ENCODE measurements around the gene SHISA9. TPM values are rescaled to one million over a fixed set of nuclear protein-coding genes. Genes with fewer than 3 reads are reported as not detected.
A peak's percentile ranks its signal among the peaks of the same experiment; 100 is the strongest.
"Not testable (repeated sequence)": the region's sequence is repeated elsewhere in the genome, so short reads cannot be mapped to it uniquely, and the experiment has no call there.

The SHISA9 gene
- total RNA-seq: under 1 TPM; 0.10 to 0.39 TPM
- under 1 TPM in 1 of 2 donors, not detected in 1; 0.25 TPM for polyA plus RNA-seq
- long read RNA-seq, donor 1, partial matches to known transcripts: 0 of 2 reads
- long read RNA-seq, donor 1, other reads (novel, unspliced or antisense): 2 of 2 reads
- long read RNA-seq, donor 2: 0 reads

DNA sequence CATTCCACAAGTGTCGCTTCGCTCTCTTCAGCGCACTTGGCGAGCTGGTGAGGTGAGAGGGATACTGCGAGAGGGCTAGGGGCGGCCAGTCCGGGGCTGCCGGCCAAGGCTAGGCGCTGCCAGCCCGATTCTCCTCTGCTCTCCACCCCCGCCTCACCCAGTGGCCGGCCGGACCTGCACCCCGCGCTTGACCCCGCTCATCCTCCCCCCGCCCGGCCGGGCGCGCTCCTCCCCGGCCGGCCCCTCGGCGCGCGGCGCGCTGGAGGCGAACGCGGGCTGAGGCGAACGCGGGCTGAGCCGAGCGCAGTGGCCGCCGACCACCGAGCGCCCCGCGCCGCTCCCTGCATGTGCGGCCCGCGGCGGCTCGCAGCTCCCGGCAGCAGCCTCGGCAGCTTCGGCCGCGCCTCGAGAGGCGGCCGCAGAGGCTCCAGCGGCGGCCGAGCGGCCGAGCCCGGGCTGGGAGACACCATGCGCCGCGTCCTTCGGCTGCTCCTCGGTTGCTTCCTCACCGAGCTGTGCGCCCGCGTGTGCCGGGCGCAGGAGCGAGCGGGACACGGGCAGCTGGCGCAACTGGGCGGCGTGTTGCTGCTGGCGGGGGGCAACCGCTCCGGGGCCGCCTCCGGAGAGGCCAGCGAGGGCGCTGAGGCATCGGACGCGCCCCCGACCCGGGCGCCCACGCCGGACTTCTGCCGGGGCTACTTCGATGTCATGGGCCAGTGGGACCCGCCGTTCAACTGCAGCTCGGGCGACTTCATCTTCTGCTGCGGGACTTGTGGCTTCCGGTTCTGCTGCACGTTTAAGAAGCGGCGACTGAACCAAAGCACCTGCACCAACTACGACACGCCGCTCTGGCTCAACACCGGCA lies at the start of gene SHISA9:
Gene SHISA9 (plus strand): TSS at position 2 of the 865 bp plus-strand sequence.
- ATAC-seq (ENCODE audit: low FRiP score) (no peak), DNase-seq (peak in 1 of 2 donors; percentile 74)
- Histone ChIP-seq H3K27ac (ENCODE audit: low read depth in 1 of 2, low read length in 2 of 2) (no peak within 1 kb of the TSS), H3K9me3 (ENCODE audit: control insufficient read depth, low read length) (no peaks in the 10 kb centered on the region), H3K27me3 (ENCODE audit: control insufficient read depth in 1 of 2, insufficient read depth in 2 of 2, low read length in 1 of 2) (no peaks in the 10 kb centered on the region), H3K36me3 (ENCODE audit: control insufficient read depth in 1 of 2, insufficient read depth in 2 of 2, low read length in 1 of 2) (no peaks in the 10 kb centered on the region), H3K4me1 (ENCODE audit: control insufficient read depth in 1 of 2, insufficient read depth in 2 of 2, low read length in 2 of 2) (no peaks in the 10 kb centered on the region), H3K4me3 (ENCODE audit: low read length in 2 of 2) (peak within 1 kb of the TSS; percentile 25 to 46)
- intact Hi-C loops (cut with DNase I): no loop called here
- WGBS, 2 donors: 1% methylated on average over 74 to 110 of the region's 110 CpGs

DNA sequence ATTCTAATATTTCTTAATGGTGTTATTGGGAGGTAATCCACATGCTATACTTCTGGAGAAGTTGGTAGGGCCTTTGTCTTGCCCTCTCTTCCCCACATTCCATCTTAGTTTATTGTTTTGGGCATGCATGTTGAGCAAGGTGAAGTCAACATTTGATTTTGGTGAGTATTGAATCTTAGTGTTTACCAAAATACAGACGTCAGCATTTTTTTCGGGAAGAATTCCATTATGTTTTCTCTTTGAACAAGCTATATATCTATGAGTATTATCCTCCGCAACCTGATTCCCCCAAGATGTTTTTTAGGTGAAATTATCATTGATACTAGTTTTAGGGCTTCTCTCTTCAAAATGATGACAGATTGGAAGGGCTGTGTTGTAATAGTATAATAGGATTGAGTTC lies 47.4 kb upstream of the SHISA9 start:
- DNase-seq (no peak), ATAC-seq (ENCODE audit: low FRiP score) (no peak)
- Histone ChIP-seq H3K4me1 (ENCODE audit: control insufficient read depth in 1 of 2, insufficient read depth in 2 of 2, low read length in 2 of 2) (no peaks in the 10 kb centered on the region), H3K9me3 (ENCODE audit: control insufficient read depth, low read length) (no peaks in the 10 kb centered on the region), H3K27ac (ENCODE audit: low read depth in 1 of 2, low read length in 2 of 2) (no peak overlapping the region), H3K27me3 (ENCODE audit: control insufficient read depth in 1 of 2, insufficient read depth in 2 of 2, low read length in 1 of 2) (no peaks in the 10 kb centered on the region), H3K4me3 (ENCODE audit: low read length in 2 of 2) (no peak overlapping the region), H3K36me3 (ENCODE audit: control insufficient read depth in 1 of 2, insufficient read depth in 2 of 2, low read length in 1 of 2) (no peaks in the 10 kb centered on the region)
- 93 to 94% methylated on average over 3 of the region's 3 CpGs for WGBS, 2 donors
- intact Hi-C loops (cut with DNase I): no loop called here

DNA sequence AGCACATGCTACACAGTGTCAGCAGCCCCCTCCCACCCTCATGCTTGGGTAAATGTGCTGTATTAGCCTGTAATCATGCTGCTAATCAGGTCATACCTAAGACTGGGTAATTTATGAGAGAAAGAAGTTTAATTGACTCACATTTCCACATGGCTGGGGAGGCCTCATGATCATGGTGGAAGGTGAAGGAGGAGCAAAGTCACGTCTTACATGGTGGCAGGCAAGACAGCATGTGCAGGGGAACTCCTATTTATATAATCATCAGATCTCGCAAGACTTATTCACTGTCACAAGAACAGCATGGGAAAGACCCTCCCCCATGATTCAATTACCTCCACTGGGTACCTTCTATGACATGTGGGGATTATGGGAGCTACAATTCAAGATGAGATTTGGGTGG lies 44.0 kb upstream of the SHISA9 start:
- WGBS, 2 donors: 92 to 93% methylated on average over 2 of the region's 2 CpGs
- H3K27me3 ChIP-seq (ENCODE audit: control insufficient read depth in 1 of 2, insufficient read depth in 2 of 2, low read length in 1 of 2); H3K4me3 ChIP-seq (ENCODE audit: low read length in 2 of 2); ATAC-seq (ENCODE audit: low FRiP score); H3K4me1 ChIP-seq (ENCODE audit: control insufficient read depth in 1 of 2, insufficient read depth in 2 of 2, low read length in 2 of 2); H3K36me3 ChIP-seq (ENCODE audit: control insufficient read depth in 1 of 2, insufficient read depth in 2 of 2, low read length in 1 of 2); H3K9me3 ChIP-seq (ENCODE audit: control insufficient read depth, low read length); DNase-seq; intact Hi-C loops (cut with DNase I); H3K27ac ChIP-seq (ENCODE audit: low read depth in 1 of 2, low read length in 2 of 2): not testable (repeated sequence)

DNA sequence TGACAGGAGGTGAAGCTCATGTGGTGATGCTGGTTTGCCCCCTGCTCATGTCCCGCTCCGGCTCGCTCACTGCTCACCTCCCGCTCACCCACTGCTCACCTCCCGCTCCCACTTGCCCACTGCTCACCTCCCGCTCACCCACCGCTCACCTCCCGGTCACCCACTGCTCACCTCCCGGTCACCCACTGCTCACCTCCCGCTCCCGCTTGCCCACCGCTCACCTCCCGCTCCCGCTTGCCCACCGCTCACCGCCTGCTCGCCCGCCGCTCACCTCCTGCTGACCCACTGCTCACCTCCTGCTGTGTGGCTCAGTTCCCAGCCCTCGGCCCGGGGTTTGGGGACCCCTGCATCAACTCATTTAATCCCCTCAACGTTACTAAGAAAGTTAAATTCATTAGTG lies 39.1 kb upstream of the SHISA9 start:
- WGBS, 2 donors: 86 to 90% methylated on average over 22 of the region's 22 CpGs
- DNase-seq: no peak
- no peaks in the 10 kb centered on the region for H3K9me3 ChIP-seq (ENCODE audit: control insufficient read depth, low read length)
- H3K36me3 ChIP-seq (ENCODE audit: control insufficient read depth in 1 of 2, insufficient read depth in 2 of 2, low read length in 1 of 2): no peaks in the 10 kb centered on the region
- intact Hi-C loops (cut with DNase I): no loop called here
- no peak overlapping the region for H3K27ac ChIP-seq (ENCODE audit: low read depth in 1 of 2, low read length in 2 of 2)
- no peaks in the 10 kb centered on the region for H3K27me3 ChIP-seq (ENCODE audit: control insufficient read depth in 1 of 2, insufficient read depth in 2 of 2, low read length in 1 of 2)
- H3K4me3 ChIP-seq (ENCODE audit: low read length in 2 of 2): no peak overlapping the region
- no peaks in the 10 kb centered on the region for H3K4me1 ChIP-seq (ENCODE audit: control insufficient read depth in 1 of 2, insufficient read depth in 2 of 2, low read length in 2 of 2)
- ATAC-seq (ENCODE audit: low FRiP score): no peak

DNA sequence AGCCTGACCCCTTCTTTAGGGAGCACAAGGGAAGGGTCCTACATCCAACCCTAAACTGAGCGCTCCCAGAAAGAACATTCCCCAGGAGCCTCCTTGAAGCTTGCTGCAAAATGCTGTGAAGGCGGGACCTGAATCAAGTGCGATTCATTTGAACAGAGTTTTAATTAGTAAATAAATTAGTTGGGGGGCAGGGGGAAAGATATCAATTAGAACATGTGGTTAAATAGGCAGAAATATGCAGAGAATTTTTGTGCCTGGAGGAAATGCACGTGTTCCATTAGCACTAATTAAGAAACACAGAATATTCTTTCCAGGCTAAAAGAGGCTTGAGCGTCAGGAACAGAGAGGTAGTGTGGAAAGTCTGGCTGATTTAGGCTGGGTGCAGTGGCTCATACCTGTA lies 38.5 kb upstream of the SHISA9 start:
- H3K4me1 ChIP-seq (ENCODE audit: control insufficient read depth in 1 of 2, insufficient read depth in 2 of 2, low read length in 2 of 2): no peaks in the 10 kb centered on the region
- H3K9me3 ChIP-seq (ENCODE audit: control insufficient read depth, low read length): no peaks in the 10 kb centered on the region
- no peak overlapping the region for H3K27ac ChIP-seq (ENCODE audit: low read depth in 1 of 2, low read length in 2 of 2)
- no peaks in the 10 kb centered on the region for H3K36me3 ChIP-seq (ENCODE audit: control insufficient read depth in 1 of 2, insufficient read depth in 2 of 2, low read length in 1 of 2)
- no peak overlapping the region for H3K4me3 ChIP-seq (ENCODE audit: low read length in 2 of 2)
- H3K27me3 ChIP-seq (ENCODE audit: control insufficient read depth in 1 of 2, insufficient read depth in 2 of 2, low read length in 1 of 2): no peaks in the 10 kb centered on the region
- DNase-seq (no peak), ATAC-seq (ENCODE audit: low FRiP score) (no peak)
- 84 to 85% methylated on average over 5 of the region's 5 CpGs for WGBS, 2 donors
- intact Hi-C loops (cut with DNase I): no loop called here

DNA sequence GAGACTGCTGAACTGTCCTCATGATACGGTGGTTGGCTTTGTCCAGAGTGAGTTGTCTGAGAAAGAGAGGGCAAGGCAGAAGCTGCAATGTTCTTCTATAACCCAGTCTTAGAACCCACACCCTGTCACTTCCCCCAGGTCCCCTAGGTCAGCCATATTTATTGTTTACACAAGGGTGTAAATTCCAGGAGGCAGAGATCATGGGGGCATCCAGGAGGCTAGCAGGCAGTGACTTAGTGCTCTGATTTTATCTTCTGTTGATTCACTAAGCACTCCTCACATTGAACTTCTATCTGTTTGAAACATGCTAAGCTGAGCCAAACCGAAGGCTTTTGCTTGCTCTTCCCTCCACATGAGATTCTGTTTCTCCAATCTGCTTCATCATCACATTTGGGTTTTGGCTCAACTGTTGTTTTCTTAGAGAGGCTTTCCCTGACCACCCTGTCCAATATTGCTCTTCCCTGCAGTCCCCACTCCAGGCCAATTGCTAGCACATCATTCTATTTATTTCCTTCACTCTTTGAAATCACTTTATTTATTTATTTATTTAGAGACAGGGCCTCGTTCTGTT lies 34.3 kb upstream of the SHISA9 start:
- H3K36me3 ChIP-seq (ENCODE audit: control insufficient read depth in 1 of 2, insufficient read depth in 2 of 2, low read length in 1 of 2): no peaks in the 10 kb centered on the region
- no peak overlapping the region for H3K27ac ChIP-seq (ENCODE audit: low read depth in 1 of 2, low read length in 2 of 2)
- DNase-seq: no peak
- no peak overlapping the region for H3K4me3 ChIP-seq (ENCODE audit: low read length in 2 of 2)
- no peaks in the 10 kb centered on the region for H3K4me1 ChIP-seq (ENCODE audit: control insufficient read depth in 1 of 2, insufficient read depth in 2 of 2, low read length in 2 of 2)
- H3K27me3 ChIP-seq (ENCODE audit: control insufficient read depth in 1 of 2, insufficient read depth in 2 of 2, low read length in 1 of 2): peaks cover 0 to 2% of the 10 kb centered on the region in 2 donors
- intact Hi-C loops (cut with DNase I): no loop called here
- H3K9me3 ChIP-seq (ENCODE audit: control insufficient read depth, low read length): peaks cover 5% of the 10 kb centered on the region
- no peak for ATAC-seq (ENCODE audit: low FRiP score)
- WGBS, 2 donors: 79 to 83% methylated on average over 3 of the region's 3 CpGs

DNA sequence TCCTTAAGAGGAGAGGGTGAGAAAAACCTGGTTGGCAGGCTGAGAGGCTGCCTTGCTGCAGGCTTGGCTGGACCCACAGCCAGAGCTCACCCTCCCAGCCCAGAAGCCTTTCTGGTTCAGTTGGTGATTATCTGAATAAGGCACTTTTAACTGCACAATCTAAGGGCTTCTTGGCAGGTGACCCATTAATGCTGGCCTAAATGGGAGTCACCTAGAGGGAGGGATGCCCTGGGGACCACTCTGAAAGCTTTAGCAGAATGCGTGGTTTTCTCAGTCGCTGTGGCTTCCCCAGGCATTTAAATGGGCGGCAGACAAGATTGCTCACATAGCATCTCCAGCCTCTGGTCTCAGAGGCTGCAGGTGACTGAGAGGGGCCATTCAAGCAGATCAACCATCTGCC lies 33.2 kb upstream of the SHISA9 start:
- intact Hi-C loops (cut with DNase I): no loop called here
- peaks cover 5% of the 10 kb centered on the region for H3K9me3 ChIP-seq (ENCODE audit: control insufficient read depth, low read length)
- no peak for DNase-seq
- H3K27me3 ChIP-seq (ENCODE audit: control insufficient read depth in 1 of 2, insufficient read depth in 2 of 2, low read length in 1 of 2): peaks cover 0 to 2% of the 10 kb centered on the region in 2 donors
- no peak overlapping the region for H3K4me3 ChIP-seq (ENCODE audit: low read length in 2 of 2)
- H3K27ac ChIP-seq (ENCODE audit: low read depth in 1 of 2, low read length in 2 of 2): no peak overlapping the region
- no peak for ATAC-seq (ENCODE audit: low FRiP score)
- no peaks in the 10 kb centered on the region for H3K36me3 ChIP-seq (ENCODE audit: control insufficient read depth in 1 of 2, insufficient read depth in 2 of 2, low read length in 1 of 2)
- H3K4me1 ChIP-seq (ENCODE audit: control insufficient read depth in 1 of 2, insufficient read depth in 2 of 2, low read length in 2 of 2): no peaks in the 10 kb centered on the region
- WGBS, 2 donors: 64 to 70% methylated on average over 3 of the region's 3 CpGs

DNA sequence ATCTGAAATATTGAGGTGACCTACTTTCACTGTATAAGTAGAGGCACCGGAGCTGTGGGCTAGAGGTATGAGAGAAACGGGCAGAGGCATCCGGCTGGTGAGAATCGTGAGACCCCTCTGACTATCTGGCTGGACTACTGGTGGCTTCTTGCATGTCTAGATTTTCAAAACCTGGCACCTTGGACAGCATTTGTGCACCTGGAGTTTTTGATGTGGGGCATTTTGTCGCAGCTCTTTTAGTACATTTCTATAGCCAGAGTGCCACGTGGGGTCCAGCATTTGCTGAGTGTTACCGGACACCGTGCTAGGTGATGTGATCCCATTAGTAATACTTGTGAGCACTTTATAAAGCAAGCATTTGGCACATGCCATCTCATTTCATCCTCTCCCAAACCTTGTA lies 32.6 kb upstream of the SHISA9 start:
- no peak for DNase-seq
- 84 to 86% methylated on average over 8 of the region's 8 CpGs for WGBS, 2 donors
- H3K4me3 ChIP-seq (ENCODE audit: low read length in 2 of 2): no peak overlapping the region
- no peak for ATAC-seq (ENCODE audit: low FRiP score)
- no peaks in the 10 kb centered on the region for H3K36me3 ChIP-seq (ENCODE audit: control insufficient read depth in 1 of 2, insufficient read depth in 2 of 2, low read length in 1 of 2)
- H3K27ac ChIP-seq (ENCODE audit: low read depth in 1 of 2, low read length in 2 of 2): no peak overlapping the region
- H3K27me3 ChIP-seq (ENCODE audit: control insufficient read depth in 1 of 2, insufficient read depth in 2 of 2, low read length in 1 of 2): peaks cover 0 to 2% of the 10 kb centered on the region in 2 donors
- H3K4me1 ChIP-seq (ENCODE audit: control insufficient read depth in 1 of 2, insufficient read depth in 2 of 2, low read length in 2 of 2): no peaks in the 10 kb centered on the region
- intact Hi-C loops (cut with DNase I): no loop called here
- peaks cover 5% of the 10 kb centered on the region for H3K9me3 ChIP-seq (ENCODE audit: control insufficient read depth, low read length)

Data from aorta (tissue), 5 donors.